Measurements from ENCODE around the gene OSBPL3.
"Not testable (repeated sequence)": the region's sequence is repeated elsewhere in the genome, so short reads cannot be mapped to it uniquely, and the experiment has no call there.

Gene OSBPL3

GRCh38 chr7:24821754-24822054, 158.3 kb downstream of the OSBPL3 start:
- DNase-seq = no peak

DNA sequence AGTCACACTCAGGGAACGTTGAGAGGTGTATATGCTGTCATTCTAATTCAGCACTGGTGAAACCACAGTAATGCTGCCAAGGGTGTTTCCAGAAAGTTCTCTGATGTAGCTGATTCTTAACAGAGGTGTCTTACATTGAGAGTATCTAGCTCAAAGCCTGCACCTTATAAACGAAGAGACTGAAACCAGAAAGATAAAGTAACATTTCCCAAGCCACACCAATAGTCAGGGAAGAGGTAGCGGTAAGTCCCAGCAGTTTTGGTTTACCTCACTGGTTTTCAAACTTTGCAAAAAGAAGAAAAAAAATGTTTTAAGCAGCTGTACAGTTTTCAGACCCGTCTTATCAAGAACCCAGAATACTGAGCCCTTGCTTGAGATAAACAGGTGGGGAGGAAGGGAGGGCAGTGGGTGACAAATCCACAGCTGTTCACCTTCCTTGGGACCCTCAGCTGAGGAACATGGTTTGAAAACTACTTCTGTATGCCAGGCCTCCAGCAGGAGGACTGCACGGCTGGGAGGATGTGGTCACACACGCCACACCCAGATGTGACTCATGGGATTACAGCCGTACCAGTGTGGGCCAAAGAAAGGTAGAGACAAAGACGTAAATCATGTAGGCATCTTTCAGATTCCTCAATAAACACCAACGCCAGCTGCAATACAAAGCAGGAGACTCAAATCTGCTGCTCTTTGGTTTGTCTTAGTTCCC, 158.8 kb downstream of the OSBPL3 start:
- DNase-seq = no peak

DNA sequence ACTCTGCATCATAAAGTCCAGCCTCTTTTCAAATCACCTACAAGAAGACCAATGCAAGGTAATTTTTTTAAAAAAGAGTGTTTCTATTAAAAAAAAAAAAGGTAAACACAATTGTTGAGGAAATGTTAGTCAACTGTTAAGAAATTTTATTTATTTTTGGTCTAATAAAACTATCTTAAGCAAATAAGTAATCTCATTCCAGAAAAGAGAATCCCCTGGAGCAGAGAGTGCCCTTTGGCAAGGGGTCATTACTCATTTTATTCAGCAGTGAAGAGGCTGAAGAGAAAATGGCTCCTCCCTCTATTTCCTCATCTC, 159.3 kb downstream of the OSBPL3 start:
- peak; percentile 46 for DNase-seq

DNA sequence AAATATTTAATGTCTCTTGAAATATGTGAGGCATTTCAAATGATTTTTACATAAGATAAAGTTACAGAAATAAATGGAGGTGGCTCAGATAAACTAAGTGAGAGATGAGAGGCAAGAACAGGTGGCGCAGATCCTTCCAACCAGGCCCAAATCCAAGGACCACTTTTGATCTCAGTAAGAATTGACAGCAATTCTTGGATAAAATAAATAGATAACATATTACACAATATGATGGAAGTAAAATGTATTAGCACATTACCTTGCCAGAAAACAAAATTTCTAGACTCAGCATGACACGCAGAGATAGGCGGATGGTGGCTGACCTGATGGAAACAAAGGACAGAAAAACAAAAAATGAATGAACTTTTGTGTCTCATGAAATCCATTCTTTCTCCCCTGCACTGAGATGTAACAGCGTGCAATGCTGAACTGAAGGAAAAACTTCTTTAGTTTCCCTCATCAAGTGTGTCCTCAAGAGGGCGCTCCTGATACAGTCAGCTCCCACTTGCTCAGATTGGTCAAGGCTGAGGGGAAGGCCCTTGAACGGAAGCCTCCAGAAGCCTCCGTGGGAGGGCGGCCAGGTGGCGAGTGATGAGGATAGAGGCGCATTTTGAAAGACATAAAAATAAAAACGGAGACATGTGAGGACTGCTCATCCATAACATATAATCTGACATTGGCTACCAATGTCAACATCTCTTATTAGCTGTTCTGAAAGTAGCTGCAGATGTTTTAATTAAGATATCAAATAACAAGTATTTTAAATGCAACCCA, 159.9 kb downstream of the OSBPL3 start:
- peak; percentile 90 for DNase-seq

- no peak for DNase-seq
Measured at GRCh38 chr7:24817339-24817738, 162.6 kb downstream of the OSBPL3 start.

GRCh38 chr7:24816868-24817267, 163.1 kb downstream of the OSBPL3 start:
- no peak for DNase-seq

DNA sequence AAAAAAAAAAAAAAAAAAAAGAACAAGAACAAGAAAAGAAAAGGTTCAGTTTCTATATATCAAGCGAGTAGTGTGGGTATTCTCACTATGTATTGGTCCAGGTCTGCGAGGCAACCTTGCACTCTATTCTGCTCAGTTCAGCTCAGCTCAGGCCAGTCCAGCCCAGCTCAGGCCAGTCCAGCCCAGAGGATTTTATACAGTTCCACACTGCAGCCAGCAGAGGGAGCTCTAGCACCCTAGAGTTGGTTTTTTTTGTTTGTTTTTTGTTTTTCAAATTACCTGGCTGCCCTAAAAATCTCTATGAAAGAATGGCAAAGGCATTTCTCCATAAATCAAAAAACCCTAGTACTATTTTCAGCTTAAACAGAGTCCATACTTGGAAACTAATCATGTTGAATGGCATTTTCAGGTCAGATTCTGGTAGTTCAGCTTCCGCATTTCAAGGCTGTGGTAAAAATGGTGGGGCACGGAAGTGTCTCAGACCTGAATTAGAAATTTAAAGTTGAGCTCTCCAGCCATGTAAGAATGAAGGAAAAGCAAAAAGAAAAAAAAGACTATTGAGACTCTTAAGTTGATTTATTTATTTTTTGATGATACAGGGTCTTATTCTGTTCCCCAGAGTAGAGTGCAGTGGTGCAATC, 167.6 kb downstream of the OSBPL3 start:
- peak; percentile 24 for DNase-seq

- DNase-seq = no peak
Measured at GRCh38 chr7:24808518-24808917, 171.5 kb downstream of the OSBPL3 start.

DNA sequence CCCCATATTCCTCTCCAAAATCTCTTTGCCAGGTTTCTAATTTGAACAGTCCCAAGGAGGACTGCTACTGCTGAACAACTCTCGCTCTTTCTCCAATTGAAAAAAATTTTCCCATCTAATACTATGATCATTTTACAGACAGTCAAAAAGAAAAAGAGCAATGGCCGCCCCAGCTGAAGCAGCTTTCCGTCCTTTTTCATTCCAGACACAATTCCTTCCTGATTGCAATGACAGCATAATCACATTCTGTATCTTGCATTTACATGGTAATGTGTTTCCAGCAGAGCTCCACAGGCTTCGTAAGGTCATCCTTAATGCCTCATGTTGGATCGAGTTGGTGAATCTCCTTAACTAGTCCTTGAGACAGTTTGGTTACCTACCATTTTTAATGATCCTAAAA, 177.7 kb downstream of the OSBPL3 start:
- no peak for DNase-seq

GRCh38 chr7:24801883-24802282, 178.1 kb downstream of the OSBPL3 start:
- DNase-seq = no peak

DNA sequence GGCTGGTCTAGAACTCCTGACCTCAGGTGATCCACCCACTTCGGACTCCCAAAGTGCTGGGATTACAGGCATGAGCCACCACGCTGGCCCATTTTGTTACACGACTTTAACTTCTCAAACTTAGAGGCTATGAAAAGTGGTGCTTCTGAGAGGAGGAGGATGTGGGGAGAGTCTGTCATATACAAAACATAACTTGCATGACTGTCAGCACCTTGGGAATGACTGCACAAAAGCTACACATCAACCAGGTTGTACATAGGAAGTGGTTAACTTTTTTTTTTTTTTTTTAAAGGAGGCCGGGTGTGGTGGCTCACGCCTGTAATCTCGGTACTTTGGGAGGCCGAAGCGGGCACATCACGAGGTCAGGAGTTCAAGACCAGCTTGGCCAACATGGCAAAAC, 179.3 kb downstream of the OSBPL3 start:
- no peak for DNase-seq

- DNase-seq = no peak
Measured at GRCh38 chr7:24800073-24800472, 179.9 kb downstream of the OSBPL3 start.

DNA sequence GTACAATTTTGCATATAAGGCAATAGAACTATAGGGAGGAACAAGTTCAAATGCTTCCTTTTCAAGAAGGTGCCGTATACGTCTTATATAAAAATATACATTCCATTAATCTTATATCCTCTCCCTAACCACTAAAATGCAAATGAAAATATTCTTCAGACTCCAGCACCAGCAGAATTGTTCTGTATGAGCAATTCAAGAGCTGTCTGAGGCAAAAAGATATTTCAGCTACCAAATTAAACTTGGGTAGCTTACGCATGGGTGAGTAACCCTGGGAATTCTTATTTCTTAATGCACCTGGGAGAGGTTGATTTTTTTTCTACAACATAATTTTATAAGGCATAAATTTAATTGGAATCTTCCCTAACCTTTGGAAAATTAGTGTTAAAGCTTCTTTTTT, 180.5 kb downstream of the OSBPL3 start:
- DNase-seq = no peak

DNA sequence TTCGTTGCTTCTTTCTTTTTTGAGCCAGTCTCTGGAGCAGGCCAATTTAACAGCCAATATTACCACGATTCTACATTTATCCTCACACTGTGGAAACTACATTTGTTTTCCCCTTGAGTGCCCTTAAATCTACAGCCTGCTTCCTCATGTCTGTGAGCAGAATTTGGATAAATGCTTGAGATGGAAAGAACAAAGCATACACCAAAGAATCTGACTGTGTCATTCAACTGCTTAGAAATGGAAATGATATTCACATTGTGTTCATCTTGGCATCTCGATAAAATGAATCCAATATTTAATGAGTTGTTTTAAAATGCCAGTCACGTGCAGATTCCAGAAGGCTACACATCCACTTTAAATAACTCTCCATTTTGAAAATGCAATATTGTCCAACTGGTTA, 181.7 kb downstream of the OSBPL3 start:
- no peak for DNase-seq

DNA sequence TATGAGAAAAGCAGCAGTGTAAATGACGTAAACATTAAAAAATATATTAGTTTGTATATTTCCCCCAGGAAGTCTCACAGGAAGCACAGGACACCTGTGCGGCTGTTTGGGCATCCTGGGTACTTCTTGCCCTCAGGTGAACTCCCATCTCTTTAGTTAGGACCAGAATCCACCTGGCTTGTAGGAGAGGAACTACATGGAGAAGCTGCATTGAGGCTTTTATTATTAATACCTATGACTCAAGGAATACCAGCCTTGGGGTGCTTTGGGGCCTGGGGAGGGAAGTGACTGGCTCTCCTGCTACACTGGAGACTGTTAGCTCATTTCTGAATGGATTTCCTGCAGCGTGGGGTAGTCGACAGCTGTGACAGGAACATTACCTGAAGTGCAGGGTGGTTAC, 182.7 kb downstream of the OSBPL3 start:
- no peak for DNase-seq

DNA sequence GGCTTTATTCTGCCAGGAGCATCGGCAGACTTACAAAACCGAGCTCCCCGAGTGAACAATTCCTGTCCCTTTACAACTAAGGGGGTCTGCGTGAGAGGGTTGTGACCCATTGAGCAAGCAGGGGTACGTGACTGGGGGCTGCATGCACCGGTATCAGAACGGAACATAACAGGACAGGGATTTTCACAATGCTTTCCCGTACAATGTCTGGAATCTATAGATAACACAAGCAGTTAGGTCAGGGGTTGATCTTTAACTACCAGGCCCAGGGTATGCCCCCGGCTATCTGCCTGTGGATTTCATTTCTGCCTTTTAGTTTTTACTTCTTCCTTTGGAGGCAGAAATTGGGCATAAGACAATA, 184.6 kb downstream of the OSBPL3 start:
- DNase-seq = no peak

DNA sequence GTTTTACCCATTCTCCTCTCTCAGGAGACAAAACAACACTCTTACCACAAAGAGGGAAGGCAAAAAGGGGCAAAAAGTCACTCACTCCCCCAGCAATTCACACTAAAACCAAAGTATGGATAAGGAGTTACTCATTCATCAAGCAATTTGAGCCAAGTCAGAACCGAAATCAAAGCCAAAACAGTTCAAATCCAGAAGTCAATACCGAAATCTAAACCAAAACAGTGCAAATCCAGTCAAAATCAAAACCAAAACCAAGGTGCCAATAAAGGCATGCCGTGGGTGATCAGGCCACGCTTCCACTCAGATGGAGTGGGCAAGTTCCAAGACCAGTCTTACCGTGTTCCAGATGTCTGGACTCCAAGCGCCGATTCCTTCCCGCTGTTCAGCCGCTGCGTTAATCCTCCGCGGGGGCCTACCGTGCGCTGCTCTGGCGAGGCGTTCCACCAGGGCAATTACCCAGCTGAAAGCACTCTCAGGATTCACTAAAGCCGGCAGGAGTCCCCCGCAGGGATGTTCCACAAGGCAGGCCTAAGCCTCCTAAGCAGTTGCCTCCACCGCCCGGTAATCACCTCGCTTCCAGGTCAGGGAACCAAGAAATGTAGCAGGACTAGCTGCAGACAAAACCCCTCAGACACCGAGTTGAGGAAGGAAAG, 185.1 kb downstream of the OSBPL3 start:
- DNase-seq = not testable (repeated sequence)

- no peak for DNase-seq
Measured at GRCh38 chr7:24793982-24794648, 185.9 kb downstream of the OSBPL3 start.

DNA sequence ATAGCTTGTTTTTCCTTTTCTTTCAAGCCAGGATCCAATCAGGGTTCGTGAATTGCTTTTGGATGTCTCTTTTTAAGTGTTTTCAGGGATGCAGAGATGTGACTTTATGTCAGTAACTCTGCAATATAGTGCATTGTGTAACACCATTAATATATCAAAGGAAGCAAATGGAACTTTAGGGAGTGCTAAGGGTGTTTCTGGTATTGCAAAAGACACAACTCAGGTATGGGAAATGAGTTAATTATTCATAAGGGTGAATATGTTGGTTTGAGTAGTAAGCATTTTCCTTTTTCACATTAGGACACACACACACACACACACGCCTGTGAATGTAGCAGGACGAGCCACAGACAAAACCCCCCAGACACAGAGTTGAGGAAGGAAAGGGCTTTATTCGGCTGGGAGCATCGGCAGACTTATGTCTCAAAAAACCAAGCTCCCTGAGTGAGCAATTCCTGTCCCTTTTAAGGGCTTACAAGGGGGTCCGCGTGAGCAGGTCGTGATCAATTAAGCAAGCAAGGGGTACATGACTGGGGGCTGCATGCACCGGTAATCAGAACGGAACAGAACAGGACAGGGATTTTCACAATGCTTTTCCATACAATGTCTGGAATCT, 190.9 kb downstream of the OSBPL3 start:
- no peak for DNase-seq

DNA sequence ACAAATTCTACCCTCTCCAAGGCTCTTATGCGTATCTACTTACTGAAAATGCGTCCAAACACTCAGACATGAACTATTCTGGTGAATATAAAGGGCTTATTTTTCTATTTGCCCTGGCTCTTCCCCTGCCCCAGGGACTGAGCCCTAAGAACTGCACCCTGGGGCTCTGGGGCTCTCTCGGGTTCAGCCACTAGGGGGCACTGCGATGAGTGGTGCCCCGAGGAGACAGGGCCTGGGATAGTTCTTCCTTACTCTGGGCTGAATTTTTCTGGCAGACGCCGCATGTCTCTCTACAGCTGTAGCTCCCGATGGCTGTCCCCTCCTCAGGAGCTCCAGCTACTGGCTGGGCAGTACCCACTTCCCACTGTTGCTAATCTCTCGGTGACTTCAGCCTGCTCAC, 191.9 kb downstream of the OSBPL3 start:
- no peak for DNase-seq

- no peak for DNase-seq
Measured at GRCh38 chr7:24786941-24787340, 193.0 kb downstream of the OSBPL3 start.

DNA sequence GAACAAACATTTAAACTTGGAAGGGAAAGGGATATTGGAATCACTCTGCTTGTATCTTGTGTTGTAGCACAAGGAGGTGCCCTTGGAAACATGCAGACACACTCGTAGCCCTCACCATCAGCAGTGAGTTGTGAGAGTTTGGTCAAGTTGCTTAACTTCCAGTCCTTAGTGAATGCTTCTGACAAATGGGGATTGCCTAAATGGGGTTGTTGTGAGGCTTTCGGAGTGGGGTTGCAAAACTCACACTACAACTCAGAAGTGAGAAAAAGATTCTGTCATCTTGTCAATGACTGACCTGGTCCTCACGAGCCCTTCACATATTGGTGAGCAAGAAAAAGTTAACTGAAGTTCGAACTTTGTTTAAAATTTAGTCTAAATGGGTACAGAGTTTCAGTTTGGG, 193.7 kb downstream of the OSBPL3 start:
- DNase-seq = no peak

DNA sequence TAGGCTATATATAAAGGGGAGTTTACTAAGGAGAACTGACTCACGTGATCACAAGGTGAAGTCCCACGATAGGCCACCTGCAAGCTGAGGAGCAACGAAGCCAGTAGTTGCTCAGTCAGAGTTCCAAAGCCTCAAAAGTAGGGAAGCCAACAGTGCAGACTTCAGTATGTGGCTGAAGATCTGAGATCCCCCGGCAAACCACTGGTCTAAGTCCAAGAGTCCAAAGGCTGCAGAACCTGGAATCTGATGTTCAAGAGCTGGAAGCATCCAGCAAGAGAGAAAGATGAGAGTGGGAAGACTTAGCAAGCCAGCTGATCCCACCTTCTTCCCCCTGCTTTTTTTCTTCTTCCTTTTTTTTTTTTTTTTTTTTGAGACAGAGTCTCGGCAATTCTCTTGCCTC, 195.7 kb downstream of the OSBPL3 start:
- no peak for DNase-seq
